Posterior vena cava (tissue), 2 donors: Measurements from ENCODE around the gene GNAI3. TPM values are rescaled to one million over a fixed set of nuclear protein-coding genes. Genes with fewer than 3 reads are reported as not detected.
"Not testable (repeated sequence)": the region's sequence is repeated elsewhere in the genome, so short reads cannot be mapped to it uniquely, and the experiment has no call there.

Experiments
- DNase-seq: peaks from one replicate; pipeline ENCODE4 v3.0.0-alpha.2; 2020; ENCODE audit warnings: low spot score
- intact Hi-C, 2 donors: fragments of 100-400 bp; cut with DNase I; formaldehyde crosslinking; loops; one replicate each; pipeline versions ENCODE4 v1.14.1 to v1.14.2; 2022 to 2023
- total RNA-seq, 2 donors: library from RNA; stranded (reverse); fragmentation: NEBNext Ultra II Directional; extraction: Animal tissue kit (Norgen Biotek cat#: 25700); gene quantifications; one replicate each; pipeline ENCODE4 v1.2.1, GENCODE V29; 2021
- donor health status: DM: yes; HTN: yes; CAD: no.
- donor health status: DM: yes; HTN: yes; CAD: no.

Gene GNAI3
- total RNA-seq, 2 donors from 2014 or later: 6.8 to 7.5 TPM

DNA sequence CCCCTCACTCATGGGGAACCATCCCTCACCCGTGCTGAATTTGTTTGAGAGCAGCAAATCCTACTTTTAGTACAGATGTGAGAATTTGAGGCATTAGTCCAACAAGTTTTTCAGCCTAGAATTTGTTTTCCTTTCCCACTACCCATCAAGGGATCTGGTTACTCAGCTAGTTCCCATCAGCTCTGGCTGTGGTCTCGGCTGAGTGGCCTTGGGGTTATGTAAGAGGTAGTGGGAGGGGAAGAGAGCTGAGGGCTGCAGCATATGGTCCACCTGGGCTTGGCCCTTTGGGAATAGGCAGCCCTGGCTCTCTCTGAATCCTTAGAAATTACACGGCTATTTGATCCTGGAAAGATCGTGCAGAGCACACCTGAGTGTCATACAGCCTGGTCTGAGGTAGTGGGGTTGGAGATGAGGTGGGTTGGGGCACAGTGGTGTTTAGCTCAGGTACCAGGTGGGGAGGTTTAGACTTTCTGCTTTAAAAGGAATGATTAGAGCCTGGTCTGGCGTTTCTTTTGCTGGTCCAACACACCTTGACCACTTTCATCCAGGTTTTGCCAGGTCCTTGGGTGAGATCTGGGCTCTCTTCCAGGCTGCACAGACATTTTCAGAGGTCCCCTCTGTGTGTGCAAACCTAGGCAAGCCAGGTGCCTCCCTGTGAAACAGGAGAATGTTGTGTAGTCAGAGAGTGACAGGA lies 111.7 kb downstream of the GNAI3 start:
- intact Hi-C loops: loop anchor here in 1 of 2 donors (5.0 to 10.0 kb wide), 2 partner anchors 55 to 83 kb away; partner anchors contain the start of gene GSTM5
- no peak for DNase-seq

DNA sequence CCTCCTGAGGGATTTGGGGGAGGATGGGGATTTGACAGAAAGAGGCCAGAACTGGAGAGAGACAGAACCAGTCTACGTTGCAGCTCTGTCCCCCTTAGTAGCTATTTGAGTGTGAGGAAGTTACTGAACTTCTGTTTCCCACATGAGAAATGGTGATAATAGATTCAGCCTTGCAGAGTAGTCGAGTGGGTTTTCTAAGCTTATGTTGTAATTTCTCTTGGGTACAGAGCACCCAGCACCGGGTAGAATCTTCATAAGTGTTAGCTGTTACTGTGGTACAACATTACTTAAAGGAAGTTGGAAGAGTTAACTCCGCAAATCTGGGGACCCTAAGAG lies 112.2 kb downstream of the GNAI3 start:
- intact Hi-C loops: loop anchor here in 1 of 2 donors (10.0 kb wide), 1 partner anchor 54 kb away; the partner anchor contains the start of gene GSTM5
- DNase-seq: not testable (repeated sequence)

DNA sequence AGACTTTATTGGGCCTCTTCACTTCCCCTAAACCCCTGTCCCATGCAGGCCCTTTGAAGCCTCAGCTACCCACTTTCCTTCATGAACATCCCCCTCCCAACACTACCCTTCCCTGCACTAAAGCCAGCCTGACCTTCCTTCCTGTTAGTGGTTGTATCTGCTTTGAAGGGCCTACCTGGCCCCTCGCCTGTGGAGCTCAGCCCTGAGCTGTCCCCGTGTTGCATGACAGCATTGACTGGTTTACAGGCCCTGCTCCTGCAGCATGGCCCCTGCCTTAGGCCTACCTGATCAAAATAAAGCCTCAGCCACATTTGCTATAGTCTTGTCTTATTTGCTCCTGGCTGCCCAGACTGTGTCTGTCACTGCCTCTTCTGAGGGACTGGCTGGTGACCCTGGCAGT lies 113.0 kb downstream of the GNAI3 start:
- no peak for DNase-seq
- intact Hi-C loops: loop anchor here in 1 of 2 donors (10.0 kb wide), 1 partner anchor 53 kb away; the partner anchor contains the start of gene GSTM5

DNA sequence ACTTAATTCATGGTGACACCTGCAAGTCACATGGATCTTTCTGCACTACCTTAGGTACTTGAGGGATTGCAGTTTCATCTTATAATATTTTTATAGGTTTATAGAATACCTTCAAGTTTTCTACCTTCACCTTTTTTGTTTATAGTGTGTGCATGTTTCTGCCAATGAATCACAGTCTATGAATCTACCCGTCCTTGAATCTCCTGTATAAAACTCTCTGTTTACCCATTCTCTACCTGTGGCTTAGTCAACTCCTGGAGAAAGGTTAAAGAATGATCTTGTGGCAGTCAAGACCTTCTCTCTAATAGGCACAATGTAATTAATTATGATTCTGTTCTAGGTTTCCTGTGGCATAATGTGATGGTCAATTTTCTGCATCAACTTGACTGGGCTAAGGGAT lies 116.3 kb downstream of the GNAI3 start:
- DNase-seq: no peak
- intact Hi-C loops: loop anchor here in 1 of 2 donors (10.0 kb wide), 1 partner anchor 50 kb away; the partner anchor contains the start of gene GSTM5

DNA sequence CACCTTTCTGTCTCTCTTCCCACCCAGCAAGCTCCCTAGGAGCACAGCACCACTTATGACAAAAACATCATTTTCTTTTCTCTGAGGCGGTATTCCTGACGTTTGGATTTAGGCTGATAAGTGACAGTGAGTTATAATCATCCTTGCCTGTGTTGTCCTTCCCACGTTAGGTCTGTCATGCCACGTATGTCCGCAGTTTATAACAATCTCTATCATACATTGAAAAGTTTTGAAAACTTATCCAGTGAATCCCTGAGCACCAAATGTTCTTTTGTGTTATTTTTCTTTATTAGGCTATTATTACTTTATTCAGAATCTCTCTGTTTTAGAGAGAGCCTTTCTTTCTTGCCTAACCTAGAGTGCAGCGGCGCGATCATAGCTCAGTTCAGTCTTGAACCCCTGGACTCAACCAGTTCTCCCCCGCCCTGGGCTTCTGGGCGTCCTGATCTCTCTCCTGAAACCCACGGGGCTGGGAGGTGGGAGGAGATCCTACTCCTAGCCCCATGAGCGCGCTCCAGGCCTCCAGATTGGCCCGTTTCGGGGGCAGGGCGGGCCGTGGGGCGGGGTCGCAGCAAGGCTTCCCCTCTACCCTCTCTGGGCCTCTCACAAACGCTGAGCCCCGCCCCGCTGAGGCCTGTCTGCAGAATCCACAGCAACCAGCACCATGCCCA lies 119.2 kb downstream of the GNAI3 start, which contains the start of gene GSTM2:
TSS of gene GSTM2 (plus strand) at position 606 of the 671 bp plus-strand sequence. CDS start at position 665, 59 bp downstream.
- peak; percentile 96 for DNase-seq
- intact Hi-C loops: loop anchor here in 1 of 2 donors (10.0 kb wide), 1 partner anchor 47 kb away; the partner anchor contains the start of gene GSTM5

Other genes starting within 250 kb of the GNAI3 start
- under 1 TPM in 1 of 2 donors, not detected in 1; 0.29 TPM for gene MYBPHL, start 241.6 kb upstream of the GNAI3 start, total RNA-seq
- gene SORT1, start 150.7 kb upstream of the GNAI3 start, total RNA-seq: 100 to 1,000 TPM; 102 to 125 TPM
- gene PSMA5, start 122.2 kb upstream of the GNAI3 start, total RNA-seq: 10 to 100 TPM; 43.3 to 51.2 TPM
- gene SYPL2, start 82.1 kb upstream of the GNAI3 start, total RNA-seq: 1 to 10 TPM; 2.1 to 9.0 TPM
- gene ATXN7L2, start 64.7 kb upstream of the GNAI3 start, total RNA-seq: 1 to 10 TPM; 2.7 to 3.3 TPM
- 10 to 100 TPM; 10.5 to 11.3 TPM for gene CYB561D1, start 54.5 kb upstream of the GNAI3 start, total RNA-seq
- 1 to 10 TPM; 3.6 to 5.2 TPM for gene AMIGO1, start 38.9 kb upstream of the GNAI3 start, total RNA-seq
- not detected for gene GPR61, start 8.7 kb upstream of the GNAI3 start, total RNA-seq
- gene GNAT2, start 71.0 kb downstream of the GNAI3 start, total RNA-seq: not detected
- 10 to 100 TPM; 33.8 to 39.4 TPM for gene AMPD2, start 71.2 kb downstream of the GNAI3 start, total RNA-seq
- 10 to 100 TPM; 21.2 to 35.4 TPM for gene GSTM4, start 107.5 kb downstream of the GNAI3 start, total RNA-seq
- gene GSTM2, start 119.4 kb downstream of the GNAI3 start, total RNA-seq: 10 to 100 TPM; 29.2 to 45.9 TPM
- not detected for gene GSTM1, start 139.2 kb downstream of the GNAI3 start, total RNA-seq
- 10 to 100 TPM; 16.7 to 25.4 TPM for gene GSTM5, start 163.6 kb downstream of the GNAI3 start, total RNA-seq
- 10 to 100 TPM; 35.1 to 52.2 TPM for gene GSTM3, start 192.4 kb downstream of the GNAI3 start, total RNA-seq
- gene EPS8L3, start 215.3 kb downstream of the GNAI3 start, total RNA-seq: not detected